ENCODE data around the gene SYNJ1. TPM values are rescaled to one million over a fixed set of nuclear protein-coding genes. Genes with fewer than 3 reads are reported as not detected.
"Not testable (repeated sequence)": the region's sequence is repeated elsewhere in the genome, so short reads cannot be mapped to it uniquely, and the experiment has no call there.

Gene SYNJ1
- total and polyA plus RNA-seq, 7 donors = 5.9 to 14.8 (median 10.8) TPM

GRCh38 chr21:32741336-32741735 is 13.5 kb upstream of the SYNJ1 start:
- H3K27ac ChIP-seq = no peak overlapping the region
- no peaks in the 10 kb centered on the region for H3K27me3 ChIP-seq (ENCODE audit: insufficient read depth in 3 of 3, low read length in 2 of 3)
- no peaks in the 10 kb centered on the region for H3K4me1 ChIP-seq
- H3K9me3 ChIP-seq = no peaks in the 10 kb centered on the region
- H3K36me3 ChIP-seq (ENCODE audit: insufficient read depth in 1 of 2, low read depth in 1 of 2) = peaks cover 8 to 97% of the 10 kb centered on the region in 2 donors
- intact Hi-C loops (cut with DNase I) = loop anchor here in 1 of 2 donors (10.0 kb wide), 2 partner anchors 77 to 387 kb away; no protein-coding TSS in a partner anchor
- DNase-seq = no peak
- H3K4me3 ChIP-seq = no peak overlapping the region
- 86 to 95% (median 88%) methylated on average over 3 of the region's 3 CpGs for WGBS, 3 donors
- ATAC-seq = no peak
- TF ChIP-seq, protein P1, sequence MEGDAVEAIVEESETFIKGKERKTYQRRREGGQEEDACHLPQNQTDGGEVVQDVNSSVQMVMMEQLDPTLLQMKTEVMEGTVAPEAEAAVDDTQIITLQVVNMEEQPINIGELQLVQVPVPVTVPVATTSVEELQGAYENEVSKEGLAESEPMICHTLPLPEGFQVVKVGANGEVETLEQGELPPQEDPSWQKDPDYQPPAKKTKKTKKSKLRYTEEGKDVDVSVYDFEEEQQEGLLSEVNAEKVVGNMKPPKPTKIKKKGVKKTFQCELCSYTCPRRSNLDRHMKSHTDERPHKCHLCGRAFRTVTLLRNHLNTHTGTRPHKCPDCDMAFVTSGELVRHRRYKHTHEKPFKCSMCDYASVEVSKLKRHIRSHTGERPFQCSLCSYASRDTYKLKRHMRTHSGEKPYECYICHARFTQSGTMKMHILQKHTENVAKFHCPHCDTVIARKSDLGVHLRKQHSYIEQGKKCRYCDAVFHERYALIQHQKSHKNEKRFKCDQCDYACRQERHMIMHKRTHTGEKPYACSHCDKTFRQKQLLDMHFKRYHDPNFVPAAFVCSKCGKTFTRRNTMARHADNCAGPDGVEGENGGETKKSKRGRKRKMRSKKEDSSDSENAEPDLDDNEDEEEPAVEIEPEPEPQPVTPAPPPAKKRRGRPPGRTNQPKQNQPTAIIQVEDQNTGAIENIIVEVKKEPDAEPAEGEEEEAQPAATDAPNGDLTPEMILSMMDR (IDR thresholded peaks at IDR 0.05) = no peak

DNA sequence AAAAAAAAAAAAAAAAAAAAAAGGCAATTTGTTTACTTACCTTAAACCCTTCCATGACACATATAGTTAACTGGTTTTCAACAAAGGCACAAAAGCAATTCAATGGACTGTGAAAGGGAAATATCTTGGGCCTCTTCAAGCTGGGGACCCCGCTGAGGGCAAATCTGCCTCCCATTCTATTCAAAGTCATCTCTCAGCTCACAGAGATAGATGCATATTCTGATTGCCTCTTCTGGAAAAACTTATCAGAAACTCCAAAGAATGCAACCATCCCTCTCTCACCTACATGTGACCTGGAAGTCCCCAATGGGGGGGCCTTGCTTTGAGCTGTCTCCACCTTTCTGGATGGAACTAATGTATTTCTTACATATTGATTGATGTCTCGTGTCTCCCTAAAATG is 12.1 kb upstream of the SYNJ1 start:
- TF ChIP-seq, protein P1 (IDR thresholded peaks at IDR 0.05) = no peak
- peaks cover 8 to 96% of the 10 kb centered on the region in 2 donors for H3K36me3 ChIP-seq (ENCODE audit: insufficient read depth in 1 of 2, low read depth in 1 of 2)
- no peak overlapping the region for H3K27ac ChIP-seq
- no peak for ATAC-seq
- H3K4me1 ChIP-seq = no peaks in the 10 kb centered on the region
- WGBS, 3 donors = 93 to 100% (median 94%) methylated on average over 2 of the region's 2 CpGs
- no peak overlapping the region for H3K4me3 ChIP-seq
- H3K27me3 ChIP-seq (ENCODE audit: insufficient read depth in 3 of 3, low read length in 2 of 3) = no peaks in the 10 kb centered on the region
- intact Hi-C loops (cut with DNase I) = loop anchor here in 1 of 2 donors (10.0 kb wide), 2 partner anchors 75 to 385 kb away; no protein-coding TSS in a partner anchor
- no peaks in the 10 kb centered on the region for H3K9me3 ChIP-seq
- DNase-seq = no peak

DNA sequence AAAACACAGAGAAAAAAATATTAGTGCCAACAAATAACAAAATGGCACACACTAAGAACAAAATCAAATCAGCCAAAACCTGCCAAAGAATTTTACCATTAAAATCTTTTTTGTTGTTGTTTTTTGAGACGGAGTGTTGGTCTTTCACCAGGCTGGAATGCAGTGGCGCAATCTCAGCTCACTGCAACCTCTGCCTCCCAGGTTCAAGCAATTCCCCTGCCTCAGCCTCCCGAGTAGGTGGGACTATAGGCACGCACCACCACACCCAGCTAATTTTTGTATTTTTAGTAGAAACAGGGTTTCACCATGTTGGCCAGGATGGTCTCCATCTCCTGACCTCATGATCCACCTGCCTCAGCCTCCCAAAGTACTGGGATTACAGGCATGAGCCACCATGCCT is 8.3 kb upstream of the SYNJ1 start:
- 90 to 98% (median 91%) methylated on average over 4 of the region's 4 CpGs for WGBS, 3 donors
- H3K9me3 ChIP-seq; H3K27me3 ChIP-seq (ENCODE audit: insufficient read depth in 3 of 3, low read length in 2 of 3); DNase-seq; H3K4me1 ChIP-seq; intact Hi-C loops (cut with DNase I); H3K27ac ChIP-seq; H3K4me3 ChIP-seq; ATAC-seq: not testable (repeated sequence)
- peaks cover 6 to 83% of the 10 kb centered on the region in 2 donors for H3K36me3 ChIP-seq (ENCODE audit: insufficient read depth in 1 of 2, low read depth in 1 of 2)

DNA sequence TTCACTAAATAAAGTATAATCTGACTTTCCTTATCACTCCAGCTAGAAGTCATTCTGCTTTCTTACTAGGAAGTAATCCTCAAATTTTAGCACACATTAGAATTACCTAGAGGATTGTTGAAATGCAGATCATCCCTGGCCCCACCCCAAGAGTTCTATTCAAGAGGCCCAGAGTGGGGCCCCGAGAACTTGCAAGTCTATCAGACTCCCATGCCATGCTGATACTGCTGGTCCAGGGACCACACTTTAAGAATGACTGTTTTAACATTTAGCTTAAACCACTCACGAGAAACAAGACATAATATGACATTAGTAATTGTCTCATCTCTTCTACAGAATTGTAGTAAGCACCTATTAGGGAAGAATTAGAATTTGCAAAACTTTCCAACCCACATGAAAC is 7.7 kb upstream of the SYNJ1 start:
- ATAC-seq (no peak), DNase-seq (no peak)
- no peaks in the 10 kb centered on the region for H3K27me3 ChIP-seq (ENCODE audit: insufficient read depth in 3 of 3, low read length in 2 of 3)
- peaks cover 6 to 78% of the 10 kb centered on the region in 2 donors for H3K36me3 ChIP-seq (ENCODE audit: insufficient read depth in 1 of 2, low read depth in 1 of 2)
- H3K4me3 ChIP-seq = no peak overlapping the region
- intact Hi-C loops (cut with DNase I) = no loop called here
- H3K9me3 ChIP-seq = no peaks in the 10 kb centered on the region
- 82 to 88% (median 85%) methylated on average over 2 of the region's 2 CpGs for WGBS, 3 donors
- no peaks in the 10 kb centered on the region for H3K4me1 ChIP-seq
- H3K27ac ChIP-seq = no peak overlapping the region
- TF ChIP-seq, protein P1 (IDR thresholded peaks at IDR 0.05) = no peak

DNA sequence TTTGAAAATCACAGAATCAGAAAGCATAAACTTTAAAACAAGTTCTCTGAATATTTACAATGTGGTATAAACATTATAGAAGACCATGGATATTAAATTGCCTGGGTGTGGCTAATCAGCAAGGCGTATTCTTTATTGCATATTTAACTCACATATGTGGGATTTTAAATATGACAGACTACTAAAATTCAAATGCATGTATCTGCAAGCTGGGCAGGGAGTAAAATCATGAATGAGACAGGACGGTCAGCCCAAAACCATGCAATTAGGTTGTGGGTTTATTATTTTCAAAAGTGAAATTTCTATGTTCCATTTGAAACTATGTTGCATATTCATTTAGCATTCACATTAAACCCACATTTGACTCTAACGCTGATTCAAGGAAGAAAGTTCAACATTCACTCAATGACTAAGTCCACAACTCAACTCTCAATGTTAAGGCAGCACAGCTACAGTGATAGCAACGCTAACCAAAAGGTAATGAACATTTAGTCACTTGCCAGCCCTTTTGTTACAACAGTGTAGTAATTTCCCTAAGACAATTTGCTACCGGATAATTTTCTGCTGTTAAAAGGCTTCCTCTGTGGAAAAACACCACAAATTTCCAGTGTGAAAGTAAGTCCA is 6.3 kb upstream of the SYNJ1 start:
- WGBS, 3 donors = 90 to 94% (median 93%) methylated on average over 5 of the region's 5 CpGs
- Histone ChIP-seq H3K27ac (no peak overlapping the region), H3K4me3 (no peak overlapping the region), H3K36me3 (ENCODE audit: insufficient read depth in 1 of 2, low read depth in 1 of 2) (peaks cover 4 to 63% of the 10 kb centered on the region in 2 donors), H3K27me3 (ENCODE audit: insufficient read depth in 3 of 3, low read length in 2 of 3) (no peaks in the 10 kb centered on the region), H3K9me3 (no peaks in the 10 kb centered on the region), H3K4me1 (no peaks in the 10 kb centered on the region)
- TF ChIP-seq, protein P1 (IDR thresholded peaks at IDR 0.05) = no peak
- intact Hi-C loops (cut with DNase I) = no loop called here
- no peak for ATAC-seq
- DNase-seq = no peak

Measured in psoas muscle (tissue), 8 donors.